ENCODE results near the gene ZNF436.

ZNF436 gene

GRCh38 chr1:23369335-23370013 is at the start of gene ZNF436:
ZNF436 (minus strand) TSS chr1:23369836; CDS start chr1:23368005, 1,831 bp downstream.
- DNase-seq (ENCODE audit: low read depth) = no peak

DNA sequence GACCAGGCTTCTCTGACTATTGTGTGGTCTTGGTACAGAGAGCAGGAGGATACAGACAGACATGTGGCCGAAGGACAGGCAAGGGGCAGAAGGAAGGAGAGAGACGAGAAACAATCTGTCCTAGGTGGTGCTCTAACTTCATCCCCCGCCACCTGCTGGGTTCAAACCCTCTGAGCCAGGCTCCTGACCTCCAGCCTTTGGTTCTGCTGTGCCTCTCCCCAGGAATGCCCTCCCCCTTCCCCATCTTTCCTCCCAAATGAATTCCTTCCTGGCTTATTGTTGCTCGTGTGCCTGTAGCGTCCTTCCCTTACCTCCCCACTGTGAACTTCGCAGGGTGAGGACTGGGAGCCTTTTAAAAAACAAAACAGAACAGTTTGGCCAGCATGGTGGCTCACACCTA is 49.5 kb upstream of the ZNF436 start:
- no peak for DNase-seq (ENCODE audit: low read depth)

DNA sequence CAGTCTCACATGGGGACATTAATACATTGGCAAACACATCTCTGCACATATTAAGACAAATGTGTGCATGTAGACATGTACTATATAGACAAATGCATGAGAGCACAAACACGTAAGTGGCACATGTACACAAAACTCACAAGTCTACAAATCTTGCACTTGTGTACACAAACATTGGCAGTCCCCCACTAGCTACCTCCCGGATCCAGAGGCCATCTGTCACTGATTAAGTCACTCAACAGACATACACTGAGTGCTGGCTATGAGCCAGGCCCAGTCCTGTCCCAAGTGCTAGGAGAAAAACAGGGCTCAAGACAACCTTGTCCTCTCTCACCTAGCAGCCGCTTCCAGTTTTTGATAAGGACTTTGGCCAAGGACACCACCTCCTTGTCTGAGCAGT is 47.9 kb upstream of the ZNF436 start:
- no peak for DNase-seq (ENCODE audit: low read depth)

- DNase-seq (ENCODE audit: low read depth) = no peak
Observed at GRCh38 chr1:23416964-23417363, 47.3 kb upstream of the ZNF436 start.

GRCh38 chr1:23408797-23409290 is 39.2 kb upstream of the ZNF436 start:
- no peak for DNase-seq (ENCODE audit: low read depth)

GRCh38 chr1:23407016-23407630 is 37.5 kb upstream of the ZNF436 start:
- DNase-seq (ENCODE audit: low read depth) = no peak

- DNase-seq (ENCODE audit: low read depth) = no peak
Observed at GRCh38 chr1:23405946-23406345, 36.3 kb upstream of the ZNF436 start.

DNA sequence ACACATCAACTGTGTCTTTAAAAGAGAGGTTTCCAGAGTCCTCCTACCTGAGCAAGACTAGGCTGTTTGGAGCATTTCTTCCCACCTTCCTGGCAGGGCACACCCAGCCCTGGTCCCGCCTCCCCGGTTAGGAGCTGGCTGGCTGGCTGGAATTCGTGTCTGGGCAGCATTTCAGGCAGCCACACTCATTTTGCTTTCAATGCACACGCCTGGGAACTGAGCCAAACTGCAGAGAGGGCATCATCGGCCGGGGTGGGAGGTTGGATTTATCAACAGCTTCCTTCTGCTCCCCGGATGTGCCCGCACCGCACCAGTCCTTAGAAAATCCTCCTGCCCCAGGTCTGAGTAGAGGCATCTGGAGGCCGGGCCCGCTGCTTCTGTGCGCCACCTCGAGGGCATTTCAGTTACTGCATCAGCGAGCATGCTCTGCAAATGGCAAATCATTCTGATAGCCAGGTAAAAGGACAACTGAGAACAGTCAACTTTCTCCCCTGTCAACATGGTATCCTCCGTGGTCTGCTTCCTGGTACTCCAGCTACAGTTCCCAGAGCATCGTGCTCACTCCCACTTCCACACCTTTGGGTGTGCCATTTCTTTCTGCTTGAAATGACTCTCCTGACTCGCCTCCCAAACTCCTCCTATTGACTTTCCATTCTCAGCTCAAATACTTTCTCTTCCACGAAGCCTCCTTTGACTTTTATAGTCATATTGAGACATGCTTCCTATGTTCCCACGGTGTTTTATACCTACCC is 34.3 kb upstream of the ZNF436 start:
- DNase-seq (ENCODE audit: low read depth) = peak; percentile 34

DNA sequence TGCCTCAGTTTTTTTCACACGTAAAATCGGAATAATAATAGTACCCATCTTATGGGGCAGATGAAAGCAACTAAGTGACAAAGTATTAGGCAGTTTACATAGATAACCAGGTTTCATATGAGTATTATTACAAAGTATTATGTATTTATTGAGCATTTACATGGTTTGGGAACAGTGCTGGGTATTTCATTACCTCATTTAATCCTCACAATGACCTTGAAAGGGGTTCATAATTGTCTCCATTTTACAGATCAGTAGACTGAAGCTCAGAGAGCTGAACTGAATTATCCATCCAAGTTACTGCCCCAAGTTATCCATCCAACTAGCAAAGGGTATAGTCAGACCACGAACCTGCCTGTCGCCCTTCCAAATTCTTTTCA is 33.7 kb upstream of the ZNF436 start:
- no peak for DNase-seq (ENCODE audit: low read depth)

- DNase-seq (ENCODE audit: low read depth) = no peak
Observed at GRCh38 chr1:23403038-23403336, 33.4 kb upstream of the ZNF436 start.

- no peak for DNase-seq (ENCODE audit: low read depth)
Observed at GRCh38 chr1:23402286-23403037, 32.8 kb upstream of the ZNF436 start.

DNA sequence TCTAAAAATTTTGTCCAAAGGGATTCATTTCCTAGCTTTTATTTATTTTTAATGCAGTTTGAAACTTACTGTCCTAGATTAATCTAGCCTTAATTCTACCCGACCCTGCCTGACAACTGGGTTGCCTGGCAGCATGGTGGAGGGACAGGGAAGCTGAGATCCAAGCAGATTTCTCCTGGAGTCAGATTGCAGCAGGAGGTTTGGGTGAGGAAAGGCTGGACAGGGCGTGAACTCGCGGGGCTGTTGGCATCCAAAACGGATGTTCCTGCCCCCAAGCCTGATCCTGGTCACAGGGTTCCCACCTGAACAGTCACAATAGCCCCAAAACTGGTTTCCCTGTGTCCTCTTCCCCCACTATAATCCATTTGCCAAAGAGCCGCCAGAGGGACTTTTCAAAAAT is 31.7 kb upstream of the ZNF436 start:
- no peak for DNase-seq (ENCODE audit: low read depth)

DNA sequence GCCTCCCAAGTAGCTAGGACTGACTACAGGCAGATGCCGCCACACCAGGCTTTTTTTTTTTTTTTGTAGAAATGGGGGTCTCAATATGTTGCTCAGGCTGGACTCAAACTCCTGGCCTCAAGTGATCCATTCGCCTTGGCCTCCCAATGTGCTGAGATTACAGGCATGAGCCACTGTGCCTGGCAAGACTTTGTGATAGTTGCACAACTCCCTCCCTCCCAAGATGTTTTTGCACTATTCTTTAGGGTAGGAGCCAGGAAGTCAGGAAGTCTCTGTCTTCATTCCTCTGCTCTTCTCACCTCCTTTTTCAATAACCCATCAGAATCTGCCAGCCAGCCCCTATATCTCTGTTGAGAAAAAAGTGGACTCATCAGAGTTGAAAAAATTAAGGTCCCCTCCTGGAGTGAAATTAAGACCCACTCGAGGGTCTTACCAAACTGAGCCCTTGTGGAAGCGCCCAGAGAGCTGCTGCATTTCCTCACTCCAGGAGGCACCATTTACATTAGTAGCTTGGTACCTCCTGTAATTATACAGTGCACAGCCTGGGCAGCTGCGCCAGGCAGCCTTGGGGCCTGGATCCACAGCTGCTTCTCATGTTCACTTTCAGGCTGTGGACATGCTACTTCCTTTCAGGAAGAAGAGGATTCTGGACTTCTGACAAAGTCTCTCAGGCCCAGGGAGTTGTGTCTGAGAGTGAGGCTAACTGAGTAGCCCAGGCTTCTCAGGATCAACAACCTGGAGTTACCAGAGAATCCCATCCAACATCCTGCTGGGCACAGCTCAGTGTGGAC is 30.9 kb upstream of the ZNF436 start:
- no peak for DNase-seq (ENCODE audit: low read depth)

GRCh38 chr1:23399229-23399628 is 29.6 kb upstream of the ZNF436 start:
- no peak for DNase-seq (ENCODE audit: low read depth)

DNA sequence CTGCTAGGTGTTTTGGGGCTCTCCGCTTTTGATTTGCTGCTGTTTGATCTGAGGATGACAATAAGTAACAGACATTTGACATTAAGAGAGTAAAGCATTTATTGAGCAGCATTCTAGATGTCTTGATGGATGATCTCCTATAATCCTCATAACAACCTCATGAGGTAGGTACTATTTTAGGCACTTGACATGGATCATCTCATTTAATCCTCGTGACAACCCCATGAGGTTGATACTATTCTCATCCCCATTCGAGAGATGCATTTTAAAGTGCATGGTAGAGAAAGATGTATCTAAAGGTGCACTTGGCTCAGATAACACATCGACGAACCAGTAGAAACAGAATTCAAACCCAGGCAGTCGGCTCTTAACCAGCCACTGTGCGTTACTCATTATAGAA is 28.3 kb upstream of the ZNF436 start:
- DNase-seq (ENCODE audit: low read depth) = no peak

- no peak for DNase-seq (ENCODE audit: low read depth)
Observed at GRCh38 chr1:23396380-23396779, 26.7 kb upstream of the ZNF436 start.

- no peak for DNase-seq (ENCODE audit: low read depth)
Observed at GRCh38 chr1:23395849-23396248, 26.2 kb upstream of the ZNF436 start.

GRCh38 chr1:23395154-23395724 is 25.6 kb upstream of the ZNF436 start:
- DNase-seq (ENCODE audit: low read depth) = no peak

- no peak for DNase-seq (ENCODE audit: low read depth)
Observed at GRCh38 chr1:23394684-23395083, 25.0 kb upstream of the ZNF436 start.

GRCh38 chr1:23394181-23394580 is 24.5 kb upstream of the ZNF436 start:
- DNase-seq (ENCODE audit: low read depth) = no peak

DNA sequence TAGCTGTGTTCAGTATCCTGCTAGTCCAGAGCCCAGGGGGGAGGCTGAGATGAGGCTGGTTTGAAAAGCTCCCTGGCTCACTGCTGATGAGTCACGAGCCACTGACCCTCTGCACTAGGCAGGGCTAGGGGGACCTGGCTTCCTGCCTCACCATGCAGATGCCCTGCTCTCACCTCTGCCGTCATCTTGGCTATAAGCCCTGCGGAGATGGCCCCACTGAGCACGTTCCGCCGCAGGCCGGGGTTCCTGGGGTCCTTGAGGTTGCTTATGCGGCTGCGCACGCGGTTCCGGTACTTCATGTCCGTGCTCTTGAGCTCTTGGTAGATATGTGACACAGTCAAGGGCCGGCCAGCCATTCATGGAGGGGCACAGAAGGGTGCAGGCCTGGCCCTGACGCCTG is 24.1 kb upstream of the ZNF436 start:
- DNase-seq (ENCODE audit: low read depth) = no peak

Data from T-helper 22 cell (primary cell).